GM21526 (cell line): ENCODE measurements around the gene METRN.
A peak's percentile ranks its signal among the peaks of the same experiment; 100 is the strongest.
"Not testable (repeated sequence)": the region's sequence is repeated elsewhere in the genome, so short reads cannot be mapped to it uniquely, and the experiment has no call there.

Experiments used
- ATAC-seq: cut with Tn5 transposase; IDR thresholded peaks from one replicate; pipeline ENCODE4 v1.9.1; 2021; ENCODE audit warnings: moderate library complexity; ENCODE audit not compliant: unreplicated experiment, low FRiP score

Gene METRN

DNA sequence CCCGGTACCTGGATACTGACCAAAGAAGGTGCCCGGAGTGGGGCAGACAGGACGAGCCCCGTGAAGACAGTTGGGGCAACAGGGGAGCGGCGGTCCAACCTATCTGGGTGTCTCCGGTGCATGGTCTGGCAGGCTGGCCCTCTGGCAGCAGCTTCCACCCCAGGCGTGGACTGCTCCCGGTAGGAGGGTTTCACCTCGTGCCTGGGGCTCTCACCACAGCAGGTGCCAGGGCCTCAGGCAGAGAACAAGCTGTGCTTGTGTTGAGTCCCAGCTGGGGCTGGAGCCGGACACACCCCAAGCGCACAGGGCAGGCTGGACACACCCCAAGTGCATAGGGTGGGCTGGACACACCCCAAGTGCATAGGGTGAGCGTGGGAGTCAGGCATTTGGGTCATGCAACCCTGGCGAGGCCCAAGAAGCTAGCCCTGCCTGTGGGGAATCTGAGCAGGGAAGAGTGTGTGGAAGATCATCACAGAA is 7.8 kb upstream of the METRN start:
- ATAC-seq = no peak

DNA sequence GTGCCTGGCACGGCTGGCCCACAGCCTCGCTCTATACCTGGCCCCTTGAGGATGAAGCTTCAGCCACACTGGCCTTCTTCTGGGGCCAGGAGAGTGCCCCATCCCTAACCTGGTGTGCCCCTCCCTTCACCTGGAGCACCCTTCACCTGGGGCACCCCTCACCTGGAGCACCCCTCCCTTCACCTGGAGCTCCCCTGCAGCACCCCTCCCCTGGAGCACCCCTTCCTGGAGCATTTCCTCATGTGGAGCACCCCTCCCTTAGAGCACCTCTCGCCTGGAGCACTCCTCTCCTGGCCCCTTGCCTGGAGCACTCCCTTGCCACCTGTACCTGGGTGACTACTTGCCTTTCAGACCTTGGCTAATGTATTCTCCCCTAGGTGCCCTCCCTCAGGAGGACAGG is 6.9 kb upstream of the METRN start:
- no peak for ATAC-seq

DNA sequence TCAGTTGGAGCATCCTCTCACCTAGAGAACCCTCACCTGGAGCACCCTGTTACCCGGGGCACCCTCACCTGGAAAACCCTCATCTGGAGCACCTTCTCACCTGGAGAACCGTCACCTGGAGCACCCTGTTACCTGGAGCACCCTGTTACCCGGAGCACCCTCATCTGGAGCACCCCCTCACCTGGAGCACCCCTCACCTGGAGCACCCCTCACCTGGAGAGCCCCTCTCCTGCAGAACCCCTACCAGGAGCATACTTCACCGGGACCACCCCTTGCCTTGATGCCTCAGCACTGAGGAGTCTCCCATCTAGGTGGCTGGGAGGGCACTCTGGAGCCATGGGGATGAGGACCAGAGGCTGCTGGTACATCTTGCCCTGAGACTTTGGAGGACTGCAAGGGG is 6.0 kb upstream of the METRN start:
- ATAC-seq = no peak

DNA sequence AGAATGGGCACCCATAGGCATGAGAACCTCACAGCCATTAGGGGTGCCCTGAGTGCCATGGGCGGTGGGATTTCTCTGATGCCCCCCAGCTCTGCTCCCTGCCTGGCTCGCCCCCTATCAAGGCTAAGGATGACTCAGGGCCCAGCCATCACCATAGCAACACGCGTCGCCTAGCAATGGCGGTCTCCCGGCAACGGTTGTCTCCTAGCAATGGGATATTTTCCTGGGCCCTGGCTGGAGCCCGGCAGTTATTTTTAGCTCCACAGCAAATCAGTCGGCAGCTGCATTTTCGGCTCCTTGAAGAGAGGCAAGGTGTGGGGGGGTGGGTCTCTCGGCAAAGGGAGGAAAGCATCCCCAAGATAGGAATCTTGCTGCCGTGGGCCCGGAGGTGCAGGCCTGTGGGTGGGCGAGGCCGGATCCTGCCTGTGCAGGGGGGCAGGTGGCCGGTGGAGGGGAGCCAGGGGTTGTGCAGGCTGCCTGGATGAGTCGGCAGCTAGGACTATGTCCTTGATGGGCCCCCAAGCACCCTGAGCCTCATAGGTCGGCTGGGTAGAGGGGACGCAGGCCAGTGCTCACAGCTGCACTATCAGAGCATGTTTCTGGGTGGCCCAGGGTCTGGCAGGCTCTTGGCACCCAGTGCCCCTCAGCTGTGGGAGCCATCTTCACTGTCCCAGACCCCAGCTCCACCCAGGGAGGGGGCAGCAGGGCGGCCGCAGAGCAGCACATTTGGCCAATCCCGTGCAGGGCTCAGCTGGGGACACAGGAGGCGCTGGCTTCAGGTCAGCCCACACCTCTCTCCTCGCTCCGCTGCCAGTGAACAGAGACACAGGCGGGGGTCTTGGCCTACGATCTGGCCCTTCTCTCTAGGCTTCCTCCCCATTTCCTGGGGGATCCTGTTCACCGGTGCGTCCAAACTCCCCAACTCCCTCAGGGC is 5.1 kb upstream of the METRN start:
- ATAC-seq = no peak

DNA sequence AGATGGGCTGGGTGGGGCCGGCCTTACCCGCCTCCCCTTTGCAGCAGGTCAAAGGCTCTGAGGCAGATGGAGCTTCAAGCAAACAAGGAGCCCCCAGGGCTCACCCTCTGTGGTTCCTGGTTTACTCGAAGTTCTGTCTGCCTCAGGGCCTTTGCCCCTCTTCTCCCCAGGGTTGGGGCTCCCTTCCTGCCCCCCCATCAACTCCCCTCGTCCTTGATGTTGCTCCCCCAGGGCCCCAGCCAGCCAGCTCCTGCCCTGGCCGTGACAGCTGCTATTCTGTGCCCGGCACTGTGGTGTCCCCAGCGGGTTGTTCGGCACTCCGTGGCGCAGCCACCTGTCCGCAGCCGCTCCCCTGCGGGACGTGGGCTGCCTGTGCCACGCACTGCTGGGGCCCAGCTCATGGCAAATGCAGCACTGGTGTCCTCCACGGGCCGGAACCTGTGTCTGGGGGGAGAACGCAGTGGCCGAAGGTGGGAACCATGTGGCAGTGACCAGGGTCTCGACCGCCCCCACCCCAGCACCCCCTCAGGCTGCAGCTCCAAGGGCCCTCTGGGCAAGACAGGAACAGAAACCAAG is 4.3 kb upstream of the METRN start:
- no peak for ATAC-seq

DNA sequence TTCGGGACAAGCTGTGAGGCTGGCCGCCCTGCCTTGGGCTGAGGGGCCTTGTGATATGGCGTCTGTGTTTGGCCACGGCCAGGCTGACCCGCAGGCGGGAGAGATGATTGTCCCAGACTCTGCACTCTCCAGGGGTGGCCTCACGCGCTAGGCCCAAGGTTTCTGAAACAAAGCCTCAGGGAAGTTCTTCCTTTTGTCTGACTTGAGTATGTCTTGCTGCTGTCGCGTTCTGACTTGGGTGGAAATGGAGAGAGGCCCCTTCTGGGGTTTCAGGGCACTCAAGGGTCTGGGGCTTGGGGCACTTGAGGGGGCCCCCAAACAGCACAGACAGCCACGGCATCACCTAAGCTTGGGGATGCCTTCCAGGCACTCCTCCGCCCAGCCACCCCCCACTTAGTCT is 3.8 kb upstream of the METRN start:
- ATAC-seq = no peak

DNA sequence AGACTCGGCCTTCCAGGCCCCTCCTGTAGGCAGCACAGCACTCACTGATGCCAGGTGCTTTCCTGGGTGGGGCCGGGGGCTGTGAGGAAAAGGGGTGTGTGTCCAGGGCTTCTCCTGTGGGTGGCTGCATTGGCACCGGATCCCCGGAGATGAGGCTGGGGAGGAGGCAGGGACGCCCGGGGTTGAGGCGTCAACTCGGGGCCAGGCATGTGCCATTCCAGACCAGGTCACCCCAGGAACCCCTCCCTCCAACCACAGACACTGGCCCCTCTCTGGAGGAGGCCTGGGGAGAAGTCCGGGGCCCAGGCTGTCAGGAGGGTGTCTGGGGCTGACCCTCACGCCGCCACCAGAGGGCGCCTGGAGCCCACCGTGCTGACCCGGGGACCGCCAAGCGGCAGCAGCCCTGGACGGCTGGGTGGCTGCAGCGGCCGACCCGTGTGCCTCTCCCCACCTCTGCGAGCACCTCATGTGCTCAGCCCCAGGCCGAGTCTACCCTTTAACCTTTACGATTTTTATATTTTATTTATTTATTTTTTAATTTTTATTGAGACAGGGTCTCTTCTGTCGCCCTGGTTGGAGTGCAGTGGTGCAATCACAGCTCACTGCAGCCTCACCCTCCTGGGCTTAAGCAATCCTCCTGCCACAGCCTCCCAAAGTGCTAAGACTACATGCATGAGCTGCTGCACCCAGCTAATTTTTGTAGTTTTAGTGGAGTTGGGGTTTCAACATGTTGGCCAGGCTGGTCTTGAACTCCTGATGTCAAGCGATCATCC is 3.2 kb upstream of the METRN start:
- no peak for ATAC-seq

DNA sequence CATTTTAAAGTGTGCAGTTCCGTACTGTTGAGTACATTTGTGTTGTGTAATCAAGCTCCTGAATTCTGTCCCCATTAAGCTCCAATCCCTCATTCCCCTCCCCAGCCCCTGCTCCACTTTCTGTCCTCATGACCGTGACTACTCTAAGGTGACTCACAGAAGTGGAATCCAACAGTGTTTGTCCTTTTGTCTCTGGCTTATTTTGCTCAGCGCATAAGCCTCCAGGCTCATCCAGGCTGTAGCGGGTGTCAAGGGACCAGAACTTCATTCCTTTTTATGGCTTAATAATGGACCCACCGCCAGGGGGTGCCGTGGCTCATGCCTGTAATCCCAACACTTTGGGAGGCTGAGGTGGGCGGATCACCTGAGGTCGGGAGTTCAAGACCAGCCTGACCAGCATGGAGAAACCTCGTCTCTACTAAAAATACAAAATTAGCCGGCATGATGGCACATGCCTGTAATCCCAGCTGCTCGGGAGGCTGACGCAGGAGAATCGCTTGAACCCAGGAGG is 2.1 kb upstream of the METRN start:
- ATAC-seq = not testable (repeated sequence)

DNA sequence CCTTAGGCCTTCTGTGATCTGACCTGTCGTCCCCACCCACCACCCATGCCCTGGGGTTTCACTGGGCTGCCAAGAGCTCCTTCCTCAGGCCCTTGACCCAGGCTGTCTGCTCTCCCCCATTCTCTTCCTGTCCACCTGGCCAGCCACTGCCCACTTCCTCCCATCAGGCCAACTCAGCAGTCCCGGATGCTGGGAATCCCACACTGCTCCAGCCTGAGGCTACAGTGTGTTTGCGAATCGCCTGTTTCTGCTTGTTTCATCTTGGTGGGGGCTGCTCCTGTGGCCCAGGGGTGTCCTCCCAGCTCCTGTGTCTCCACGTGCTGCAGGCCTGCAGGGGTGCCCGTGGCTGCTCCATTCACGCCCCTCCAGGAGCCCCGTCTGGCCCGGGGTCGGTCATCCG is 839 bp upstream of the METRN start:
- ATAC-seq = no peak

DNA sequence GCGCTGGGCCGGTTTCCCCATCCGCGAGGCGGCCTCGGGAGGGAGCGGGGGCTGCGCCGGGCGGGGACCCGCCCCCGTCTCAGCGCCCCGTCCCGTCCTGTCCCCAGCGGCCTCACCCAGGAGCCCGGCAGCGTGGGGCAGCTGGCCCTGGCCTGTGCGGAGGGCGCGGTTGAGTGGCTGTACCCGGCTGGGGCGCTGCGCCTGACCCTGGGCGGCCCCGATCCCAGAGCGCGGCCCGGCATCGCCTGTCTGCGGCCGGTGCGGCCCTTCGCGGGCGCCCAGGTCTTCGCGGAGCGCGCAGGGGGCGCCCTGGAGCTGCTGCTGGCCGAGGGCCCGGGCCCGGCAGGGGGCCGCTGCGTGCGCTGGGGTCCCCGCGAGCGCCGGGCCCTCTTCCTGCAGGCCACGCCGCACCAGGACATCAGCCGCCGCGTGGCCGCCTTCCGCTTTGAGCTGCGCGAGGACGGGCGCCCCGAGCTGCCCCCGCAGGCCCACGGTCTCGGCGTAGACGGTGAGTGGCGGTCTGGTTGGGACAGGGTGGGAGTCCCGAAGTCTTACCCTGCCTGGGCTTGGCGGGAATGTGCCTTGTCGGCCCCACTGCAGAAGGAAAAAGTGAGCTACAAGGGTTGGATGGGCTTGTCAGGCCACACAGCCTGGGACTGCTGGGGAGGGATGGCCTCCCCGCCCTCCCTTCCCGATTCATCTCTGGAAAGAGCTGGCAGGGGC is 720 bp downstream of the METRN start:
- no peak for ATAC-seq

DNA sequence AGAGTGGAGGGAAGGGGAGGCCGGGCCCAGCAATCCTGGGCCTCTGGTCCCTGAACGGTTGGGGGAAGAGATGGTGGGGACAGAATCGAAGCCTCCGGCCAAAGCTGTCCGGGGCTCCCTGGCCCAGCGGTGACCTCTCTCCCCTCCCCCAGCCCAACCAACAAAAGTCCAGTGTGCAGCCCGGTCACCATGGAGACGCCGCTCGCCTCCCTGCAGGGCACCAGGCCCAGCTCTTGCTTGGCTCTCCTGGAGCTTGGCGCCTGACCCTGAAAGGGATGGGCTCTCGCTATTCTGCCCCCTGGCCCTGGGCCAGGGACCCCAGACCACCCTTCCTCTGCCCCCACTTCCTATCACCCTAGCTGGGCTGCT is 1.3 kb downstream of the METRN start:
- no peak for ATAC-seq

DNA sequence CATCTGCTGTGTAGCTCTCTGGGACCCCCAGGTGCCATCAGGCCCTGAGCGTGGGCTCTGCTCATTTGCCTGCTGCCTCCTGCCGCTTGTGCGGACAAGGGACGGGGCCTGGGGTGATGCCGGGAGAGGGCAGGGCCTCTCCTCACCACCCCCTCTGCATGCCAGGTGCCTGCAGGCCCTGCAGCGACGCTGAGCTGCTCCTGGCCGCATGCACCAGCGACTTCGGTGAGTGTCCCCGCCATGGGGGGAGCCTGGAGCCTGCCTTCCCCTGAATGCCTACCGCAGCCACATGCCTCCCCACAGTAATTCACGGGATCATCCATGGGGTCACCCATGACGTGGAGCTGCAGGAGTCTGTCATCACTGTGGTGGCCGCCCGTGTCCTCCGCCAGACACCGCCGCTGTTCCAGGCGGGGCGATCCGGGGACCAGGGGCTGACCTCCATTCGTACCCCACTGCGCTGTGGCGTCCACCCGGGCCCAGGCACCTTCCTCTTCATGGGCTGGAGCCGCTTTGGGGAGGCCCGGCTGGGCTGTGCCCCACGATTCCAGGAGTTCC is 1.9 kb downstream of the METRN start:
- ATAC-seq = no peak

DNA sequence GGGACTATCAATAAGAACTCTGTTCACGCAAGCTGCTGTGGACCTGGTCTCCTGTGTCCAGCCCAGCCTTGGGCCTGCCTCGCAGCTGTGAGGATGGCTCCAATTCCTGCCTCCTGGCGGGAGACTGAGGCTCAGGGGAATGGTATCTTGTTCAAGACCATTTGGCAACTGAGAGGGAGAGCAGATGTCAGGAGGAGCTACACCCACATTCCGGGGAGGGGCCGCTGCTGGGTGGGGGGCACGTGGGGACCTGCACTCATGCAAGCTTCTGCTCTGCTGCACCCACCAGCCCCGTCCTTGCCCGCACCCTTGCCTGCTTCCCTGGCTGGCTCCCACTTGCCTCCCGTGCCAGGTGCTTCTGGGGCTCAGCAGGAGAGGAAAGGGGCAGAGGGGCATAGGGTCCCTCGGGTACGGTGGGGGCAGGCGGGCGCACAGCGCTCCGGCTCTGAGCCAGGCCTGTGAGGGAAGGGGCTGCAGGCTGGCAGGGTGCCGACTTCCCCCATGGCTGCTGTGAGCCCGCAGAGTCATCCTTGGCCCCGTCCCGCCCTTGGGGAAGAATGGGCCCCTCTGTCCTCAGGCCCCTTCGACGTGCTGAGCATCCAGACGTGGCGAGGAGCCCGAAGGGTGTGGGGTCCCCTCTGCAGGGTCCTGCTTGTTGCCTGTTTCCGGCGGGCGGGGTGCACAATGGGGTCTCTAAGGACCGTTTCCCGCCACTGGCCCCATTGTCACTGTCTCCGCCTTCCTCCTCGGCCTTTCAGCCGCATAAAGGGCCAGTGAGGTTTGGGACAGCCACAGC is 2.7 kb downstream of the METRN start:
- no peak for ATAC-seq

DNA sequence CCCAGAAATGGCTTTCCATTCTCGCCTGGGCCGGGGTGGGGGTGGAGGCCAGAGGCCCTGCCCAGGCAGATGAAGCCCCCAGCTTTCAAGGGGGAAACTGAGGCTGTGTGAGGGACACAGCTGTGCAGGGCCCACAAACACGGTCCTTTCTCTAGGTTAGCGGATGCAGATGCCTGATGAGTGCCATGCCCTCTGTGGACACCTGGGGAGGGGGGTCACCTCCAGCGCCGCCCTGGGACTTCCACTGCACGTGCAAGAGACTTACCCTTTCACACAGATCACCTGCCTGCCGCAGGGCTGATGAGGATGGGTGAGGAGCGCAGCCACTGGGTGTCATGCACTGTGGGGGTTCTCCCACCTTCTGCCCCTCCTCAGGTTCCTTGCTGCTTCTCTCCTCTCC is 3.5 kb downstream of the METRN start:
- no peak for ATAC-seq

DNA sequence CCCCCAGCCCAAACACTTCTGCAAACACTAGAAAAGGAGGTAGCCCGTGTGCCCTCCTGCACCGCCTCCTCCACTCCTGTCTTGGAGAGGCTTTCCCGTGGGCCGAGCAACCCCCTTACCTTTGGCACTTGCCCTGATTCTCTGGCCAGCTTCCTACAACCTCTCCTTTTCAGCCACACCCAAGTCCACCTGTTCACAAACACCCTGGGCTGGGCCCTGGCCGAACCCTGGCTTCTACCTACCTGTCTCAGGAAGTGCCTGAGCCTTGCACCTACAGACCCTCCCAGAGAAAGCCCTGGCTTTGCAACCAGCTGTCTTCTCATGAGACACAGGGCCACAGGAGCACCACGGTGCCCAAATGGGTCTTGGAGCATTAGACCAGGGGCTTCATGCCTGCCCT is 4.0 kb downstream of the METRN start:
- no peak for ATAC-seq

DNA sequence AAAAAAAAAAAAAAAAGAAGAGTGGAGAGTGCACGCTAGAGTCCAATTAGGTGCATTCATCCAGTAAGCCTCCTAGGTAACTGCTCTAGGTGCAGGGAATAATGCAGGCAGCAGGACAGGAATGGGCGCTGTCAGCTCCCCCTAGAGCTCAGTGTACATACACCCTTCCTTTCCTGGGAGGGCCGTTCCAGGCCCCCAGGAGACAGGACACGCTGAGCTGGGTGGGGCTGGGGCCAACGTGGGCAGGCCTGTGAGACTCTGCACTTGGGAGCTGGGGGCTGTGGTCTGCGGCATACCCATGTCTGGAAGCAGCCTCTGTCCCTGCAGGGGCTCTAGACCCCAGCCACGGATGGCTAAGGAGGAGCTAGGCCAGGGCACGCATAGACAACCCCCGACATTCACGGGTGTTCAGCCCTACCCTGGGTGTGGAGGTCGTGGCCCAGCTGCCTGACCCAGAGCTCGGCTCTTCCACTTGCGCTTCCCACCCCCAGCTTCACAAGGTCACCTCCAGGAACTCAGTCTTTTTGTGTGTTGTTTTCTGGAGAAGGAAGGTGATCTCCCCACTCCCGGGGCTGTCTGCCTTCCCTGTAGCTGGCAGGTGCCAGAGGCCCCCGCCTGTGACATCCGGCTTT is 5.0 kb downstream of the METRN start:
- ATAC-seq = no peak

DNA sequence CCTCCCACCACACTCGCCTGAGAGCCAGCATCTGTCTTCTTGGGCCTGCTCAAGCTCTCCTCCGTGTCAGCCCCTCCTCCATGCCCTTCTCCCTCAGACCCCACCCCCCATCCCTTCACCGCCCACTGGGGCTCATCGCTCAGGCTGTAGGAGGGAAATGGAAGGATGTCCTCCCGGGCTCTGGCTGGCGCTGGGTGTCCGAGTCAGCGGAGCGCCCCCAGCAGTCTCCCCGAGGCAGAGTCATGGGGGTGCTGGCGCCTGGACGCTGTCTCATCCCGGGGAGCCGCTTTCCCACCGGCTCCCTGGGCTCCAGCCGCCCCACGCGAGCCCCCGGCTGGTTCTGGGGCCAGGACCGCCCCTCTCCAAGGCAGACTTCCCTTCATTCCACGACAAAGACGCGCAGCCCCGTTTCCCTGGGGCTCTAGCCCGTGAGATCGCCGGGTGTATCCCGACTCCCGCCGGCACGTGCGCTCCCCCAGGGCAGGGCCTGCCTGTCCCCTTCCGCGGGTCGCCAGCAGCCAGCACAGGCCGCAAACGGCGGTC is 5.6 kb downstream of the METRN start:
- ATAC-seq = no peak

DNA sequence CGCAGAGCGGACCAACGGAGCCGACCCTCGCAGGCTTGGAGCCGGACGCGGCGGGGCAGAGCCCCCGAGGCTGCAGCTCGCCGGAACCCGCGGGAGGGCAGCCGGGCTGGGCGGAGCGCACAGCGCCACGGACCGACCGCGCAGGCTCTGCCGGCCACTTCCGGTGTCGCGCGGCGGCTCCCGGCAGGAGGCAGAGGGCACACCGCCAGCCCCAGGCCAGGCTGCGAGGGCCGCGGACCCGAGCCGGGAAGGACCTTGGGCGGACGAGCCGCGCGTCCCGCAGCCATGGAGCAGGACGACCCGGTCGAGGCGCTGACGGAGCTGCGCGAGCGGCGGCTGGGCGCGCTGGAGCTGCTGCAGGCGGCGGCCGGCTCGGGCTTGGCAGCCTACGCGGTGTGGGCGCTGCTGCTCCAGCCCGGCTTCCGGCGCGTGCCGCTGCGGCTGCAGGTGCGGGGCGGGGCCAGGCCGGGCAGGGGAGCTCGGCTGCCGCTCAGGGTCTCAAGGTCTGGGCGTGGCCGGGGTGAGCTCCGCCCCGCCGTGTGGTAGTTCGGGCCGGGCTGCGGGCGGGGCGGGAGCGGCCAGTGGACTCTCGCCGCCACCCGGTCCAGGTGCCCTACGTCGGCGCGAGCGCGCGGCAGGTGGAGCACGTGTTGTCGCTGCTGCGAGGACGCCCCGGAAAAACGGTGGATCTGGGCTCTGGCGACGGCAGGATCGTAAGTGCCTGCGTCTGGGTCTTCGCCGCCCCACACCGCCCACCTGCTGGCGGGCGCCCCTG is 6.3 kb downstream of the METRN start, which contains the start of gene ANTKMT:
TSS of gene ANTKMT (plus strand) at position 157 of the 775 bp plus-strand sequence. CDS start at position 286, 129 bp downstream.
- peak; percentile 54 for ATAC-seq
